Measurements from ENCODE around the gene C2. TPM values are rescaled to one million over a fixed set of nuclear protein-coding genes. Genes with fewer than 3 reads are reported as not detected.
"Not testable (repeated sequence)": the region's sequence is repeated elsewhere in the genome, so short reads cannot be mapped to it uniquely, and the experiment has no call there.

The C2 gene
- total RNA-seq, 1 donor from 2014 or later, result 2.9 TPM

DNA sequence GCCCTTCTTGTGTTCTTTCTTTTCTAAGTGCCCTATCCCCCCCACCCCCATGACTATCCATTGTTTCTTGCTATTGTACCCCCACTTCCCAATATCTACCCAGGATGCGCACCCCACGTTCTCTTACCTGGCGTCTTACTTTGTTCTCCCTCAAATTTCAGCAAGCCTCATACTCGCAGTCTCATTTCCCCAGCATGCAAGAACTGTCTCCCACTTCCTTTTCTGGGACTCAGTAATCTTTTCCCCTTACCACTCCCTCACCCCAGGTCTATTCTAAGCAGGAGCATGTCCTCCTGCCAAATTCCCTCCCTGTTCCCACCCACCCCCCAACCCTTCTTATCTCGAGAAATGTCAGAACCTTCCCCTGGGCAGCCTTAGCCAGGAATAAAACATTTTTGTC, 28.3 kb upstream of the C2 start:
- ATAC-seq, result no peak

- ATAC-seq, result no peak
Measured at GRCh38 chr6:31899882-31900722, 27.4 kb upstream of the C2 start.

- ATAC-seq, result peak; percentile 5
Measured at GRCh38 chr6:31900917-31901414, 26.6 kb upstream of the C2 start.

GRCh38 chr6:31901415-31901952, 26.0 kb upstream of the C2 start:
- peak; percentile 20 for ATAC-seq

DNA sequence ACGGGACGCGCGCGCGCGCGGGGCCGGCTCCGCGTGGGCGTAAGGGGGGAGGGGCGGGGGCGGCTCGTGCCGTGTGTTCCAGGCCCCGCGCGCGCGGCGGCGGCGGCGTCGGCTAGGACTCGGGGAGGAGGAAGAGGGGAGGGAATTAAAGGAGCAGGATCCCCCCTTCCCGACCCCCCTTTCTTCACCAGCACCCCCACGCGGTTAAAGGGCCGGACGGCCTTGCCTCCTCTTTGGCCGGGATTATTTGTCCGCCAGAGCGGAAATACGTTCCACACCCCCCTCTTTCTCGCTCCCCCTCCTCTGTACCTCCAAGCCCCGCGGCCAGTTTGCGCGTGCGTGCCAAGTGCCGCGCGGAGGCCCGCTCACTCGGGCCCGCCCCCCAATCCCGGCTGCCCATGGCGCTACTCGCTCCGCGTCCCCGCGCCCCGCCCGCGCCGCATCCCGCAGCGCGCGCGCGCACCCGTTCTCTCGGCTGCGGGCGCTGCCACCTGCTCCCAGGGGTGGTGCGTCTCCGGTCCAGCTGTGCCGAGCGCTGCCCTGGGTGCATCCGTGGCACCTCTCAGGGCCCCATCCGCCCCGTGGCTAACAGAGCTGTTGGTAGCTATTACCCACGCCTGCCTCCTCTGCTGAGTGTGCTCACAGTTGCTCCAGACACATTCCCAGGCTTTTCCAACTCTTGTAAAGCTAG, 25.4 kb upstream of the C2 start, which contains the start of gene ZBTB12:
ZBTB12 (minus strand) TSS at position 134 of the 691 bp plus-strand sequence. CDS start 781 bp downstream, outside the sequence.
- ATAC-seq, result peak; percentile 48

DNA sequence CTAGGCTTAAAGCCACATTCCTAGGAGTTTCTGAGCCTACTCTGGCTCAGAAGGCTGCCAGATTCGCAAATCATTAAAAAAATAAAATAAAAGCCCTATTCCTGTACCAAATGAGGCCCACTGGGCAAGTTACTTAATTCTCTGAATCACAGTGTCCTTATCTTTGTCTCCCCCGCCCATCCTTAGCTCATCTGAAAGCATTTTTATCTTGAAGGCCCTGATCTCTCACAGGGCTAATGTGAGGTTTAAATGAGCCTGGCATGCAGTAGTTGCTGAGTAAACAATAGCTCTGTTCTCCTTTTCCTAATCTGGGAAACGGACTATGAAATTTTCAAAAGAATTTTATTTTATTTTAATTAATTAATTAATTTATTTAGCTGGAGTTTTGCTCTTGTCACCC, 23.6 kb upstream of the C2 start:
- no peak for ATAC-seq

- ATAC-seq, result no peak
Measured at GRCh38 chr6:31905041-31905440, 22.5 kb upstream of the C2 start.

DNA sequence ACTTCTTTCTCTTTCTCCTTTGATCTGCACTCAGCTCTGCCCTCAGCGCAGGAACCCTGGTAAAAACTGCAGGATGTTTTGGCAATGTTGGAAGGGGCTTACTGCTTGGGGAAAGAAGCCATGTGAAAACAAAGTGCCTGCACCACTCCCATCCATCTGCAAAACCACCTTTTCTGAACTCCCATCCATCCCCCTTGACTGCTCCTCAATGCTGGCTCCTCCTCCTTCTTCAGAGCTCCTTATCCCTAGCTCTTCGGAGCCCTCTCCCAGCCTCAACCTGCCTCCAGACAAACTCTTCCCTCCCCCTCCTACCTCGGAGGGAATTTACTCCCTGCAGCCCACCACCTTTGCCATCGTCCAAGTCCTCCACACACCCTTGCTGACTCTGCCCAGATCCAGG, 21.4 kb upstream of the C2 start:
- ATAC-seq, result no peak

DNA sequence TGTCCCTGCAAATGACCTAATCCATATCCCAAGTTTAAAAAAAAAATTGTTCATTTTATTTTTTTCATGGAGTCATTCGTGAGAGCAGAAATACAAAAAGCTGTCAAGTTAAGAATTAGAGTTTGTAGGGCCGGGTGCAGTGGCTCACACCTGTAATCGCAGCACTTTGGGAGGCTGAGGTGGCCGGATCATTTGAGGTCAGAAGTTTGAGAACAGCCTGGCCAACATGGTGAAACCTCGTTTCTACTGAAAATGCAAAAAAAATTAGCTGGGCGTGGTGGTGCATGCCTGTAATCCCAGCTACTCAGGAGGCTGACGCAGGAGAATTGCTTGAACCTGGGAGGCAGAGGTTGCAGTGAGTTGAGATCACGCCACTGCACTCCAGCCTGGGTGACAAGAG, 20.8 kb upstream of the C2 start:
- ATAC-seq, result not testable (repeated sequence)

- no peak for ATAC-seq
Measured at GRCh38 chr6:31907158-31907813, 20.2 kb upstream of the C2 start.

DNA sequence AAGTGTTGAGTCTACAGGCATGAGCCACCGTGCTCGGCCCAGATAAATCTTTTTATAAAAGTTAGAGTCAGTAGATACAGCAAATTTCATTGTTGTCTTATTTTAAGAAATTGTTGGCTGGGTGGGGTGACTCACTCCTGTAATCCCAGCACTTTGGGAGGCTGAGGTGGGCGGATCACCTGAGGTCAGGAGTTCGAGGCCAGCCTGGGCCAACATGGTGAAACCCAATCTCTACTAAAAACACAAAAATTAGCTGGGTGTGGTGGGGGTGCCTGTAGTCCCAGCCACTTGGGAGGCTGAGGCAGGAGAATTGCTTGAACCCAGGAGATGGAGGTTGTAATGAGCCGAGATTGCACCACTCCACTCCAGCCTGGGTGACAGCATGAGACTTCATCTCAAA, 19.3 kb upstream of the C2 start:
- not testable (repeated sequence) for ATAC-seq

DNA sequence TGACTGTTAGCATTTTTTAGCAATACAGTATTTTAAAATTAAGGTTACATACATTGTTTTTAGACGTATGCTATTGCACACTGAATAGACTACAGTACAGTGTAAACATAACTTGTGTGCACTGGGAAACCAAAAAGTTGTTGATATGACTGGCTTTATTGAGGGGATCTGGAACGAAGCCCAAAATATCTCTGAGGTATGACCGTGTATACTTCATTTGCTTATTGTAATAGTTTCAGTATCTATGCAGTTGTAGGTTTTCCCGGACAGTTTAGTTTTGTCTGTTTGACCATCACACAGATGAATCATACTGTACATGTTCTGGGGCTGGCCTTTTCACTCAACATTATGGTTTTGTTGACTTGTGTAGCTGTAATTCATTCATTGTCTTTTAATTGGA, 18.7 kb upstream of the C2 start:
- peak; percentile 43 for ATAC-seq

DNA sequence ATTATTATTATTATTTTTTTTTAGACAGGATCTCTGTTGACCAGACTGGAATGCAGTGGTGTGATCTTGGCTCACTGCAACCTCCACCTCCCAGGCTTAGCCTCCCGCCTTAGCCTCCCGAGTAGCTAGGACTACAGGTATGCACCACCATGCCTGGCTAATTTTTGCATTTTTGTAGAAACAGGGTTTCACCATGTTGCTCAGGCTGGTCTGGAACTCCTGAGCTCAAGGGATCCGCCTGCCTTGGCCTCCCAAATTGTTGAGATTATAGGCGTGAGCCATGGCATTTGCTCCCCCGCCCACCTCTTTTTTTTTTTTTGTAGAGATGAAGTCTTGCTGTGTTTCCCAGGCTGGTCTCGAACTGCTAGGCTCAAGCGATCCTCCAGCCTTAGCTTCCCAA, 18.2 kb upstream of the C2 start:
- not testable (repeated sequence) for ATAC-seq

DNA sequence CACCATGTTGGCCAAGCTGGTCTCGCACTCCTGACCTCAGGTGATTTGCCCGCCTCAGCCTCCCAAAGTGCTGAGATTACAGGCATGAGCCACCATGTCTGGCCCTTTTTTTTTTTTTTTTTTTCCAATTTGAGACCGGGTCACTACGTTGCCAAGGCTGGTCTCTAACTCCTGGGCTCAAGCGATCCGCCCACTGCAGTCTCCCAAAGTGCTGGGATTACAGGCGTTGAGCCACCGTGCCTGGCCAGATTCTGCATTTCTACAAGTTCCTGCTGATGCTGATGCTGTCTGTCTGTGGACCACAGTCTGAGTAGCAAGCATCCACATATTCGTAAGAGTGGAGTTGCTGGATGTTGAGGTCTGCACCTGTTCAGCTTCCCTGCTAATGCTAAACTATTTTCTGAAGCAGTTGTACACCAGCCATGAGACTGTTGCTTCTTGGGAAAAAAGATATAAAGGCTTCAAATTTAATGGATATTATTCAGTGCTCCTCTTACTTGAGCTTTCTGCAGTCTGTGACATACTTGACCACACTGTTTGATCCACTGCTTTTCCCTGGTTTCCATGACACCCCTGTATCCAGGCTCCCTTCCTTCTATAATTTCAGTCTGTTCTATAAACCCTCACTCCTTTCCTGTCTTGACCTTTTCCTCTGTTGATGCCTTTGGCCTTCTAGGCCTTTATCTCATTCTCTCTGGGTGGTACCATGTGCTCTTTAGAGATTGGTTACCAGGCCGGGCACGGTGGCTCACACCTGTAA, 15.5 kb upstream of the C2 start:
- ATAC-seq, result no peak

DNA sequence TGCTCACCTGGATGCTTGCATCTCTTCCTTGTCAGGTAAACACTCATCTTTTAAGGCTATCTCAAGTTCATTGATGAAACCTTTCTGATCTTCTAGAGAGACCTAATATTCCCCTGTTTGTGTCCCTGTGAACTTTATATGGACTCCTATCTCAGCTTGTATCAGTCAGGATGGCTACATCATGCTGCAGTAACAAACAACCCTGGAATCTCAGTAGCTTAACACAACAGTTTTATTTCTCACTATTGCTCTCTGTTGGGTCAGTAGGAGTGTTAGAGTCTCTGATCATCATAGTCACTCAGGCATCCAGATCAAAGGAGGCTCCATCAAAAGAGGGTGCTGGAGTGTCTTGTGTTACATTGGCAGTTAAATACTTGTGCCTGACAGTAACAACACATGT, 12.2 kb upstream of the C2 start:
- ATAC-seq, result no peak

GRCh38 chr6:31915756-31916155, 11.8 kb upstream of the C2 start:
- ATAC-seq, result no peak

DNA sequence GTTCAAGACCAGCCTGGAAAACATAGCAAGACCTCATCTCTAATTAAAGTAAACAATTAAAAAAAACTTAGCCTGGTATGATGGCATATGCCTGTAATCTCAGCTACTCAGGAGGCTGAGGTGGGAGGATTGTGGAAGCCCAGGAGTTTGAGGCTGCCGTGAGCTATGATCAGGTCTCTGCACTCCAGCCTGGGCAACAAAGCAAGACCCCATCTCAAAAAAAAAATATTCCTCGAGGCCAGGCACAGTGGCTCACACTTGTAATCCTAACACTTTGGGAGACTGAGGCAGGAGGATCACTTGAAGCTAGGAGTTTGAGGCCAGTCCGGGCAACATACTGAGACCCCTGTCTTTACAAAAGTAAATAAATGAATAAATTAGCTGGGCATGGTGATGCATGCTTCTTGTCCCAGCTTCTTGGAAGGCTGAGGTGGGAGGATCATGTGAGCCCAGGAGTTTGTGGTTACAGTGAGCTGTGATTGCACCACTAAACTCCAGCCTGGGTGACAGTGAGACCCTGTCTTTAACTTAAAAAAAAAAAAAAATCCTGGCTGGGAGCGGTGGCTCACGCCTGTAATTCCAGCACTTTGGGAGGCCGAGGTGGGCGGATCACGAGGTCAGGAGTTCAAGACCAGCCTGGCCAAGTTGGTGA, 9.3 kb upstream of the C2 start:
- no peak for ATAC-seq

DNA sequence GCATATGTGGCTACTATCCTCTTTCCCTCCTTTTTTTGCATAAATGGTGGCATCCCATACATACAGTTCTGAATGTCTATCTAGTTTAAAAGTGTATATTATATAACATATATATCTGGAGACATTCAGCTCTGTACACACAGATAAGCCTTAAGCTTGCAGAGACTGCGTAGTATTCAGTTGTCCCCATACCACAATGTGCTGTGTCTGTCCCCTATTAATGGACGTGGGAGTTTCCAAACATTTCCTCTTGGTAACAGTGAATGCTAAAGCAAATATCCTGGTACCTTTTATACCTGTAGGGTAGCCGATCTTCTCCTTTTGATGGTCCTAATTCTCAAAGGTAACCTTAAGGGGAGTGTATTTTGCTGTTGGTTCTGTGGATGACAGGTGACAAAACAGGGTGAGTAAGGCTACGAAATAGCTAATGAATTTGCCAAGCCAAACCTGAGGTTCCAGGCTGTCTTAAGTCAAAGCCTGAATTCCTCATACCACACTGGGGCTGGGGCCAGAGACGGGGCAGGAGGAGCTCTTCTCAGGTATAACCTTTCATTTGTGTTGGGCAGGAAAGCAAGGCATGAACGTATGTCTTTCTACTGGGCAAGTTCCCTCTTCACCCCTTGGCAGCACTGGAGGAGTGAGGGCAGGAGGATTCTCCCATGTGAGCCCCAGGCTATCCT, 7.8 kb upstream of the C2 start:
- ATAC-seq, result peak; percentile 74

GRCh38 chr6:31920811-31921210, 6.7 kb upstream of the C2 start:
- ATAC-seq, result peak; percentile 77

- ATAC-seq, result no peak
Measured at GRCh38 chr6:31922942-31923341, 4.6 kb upstream of the C2 start.

Data from esophagus mucosa (tissue), 1 donor.